ENCODE measurements around the gene SCIMP. TPM values are rescaled to one million over a fixed set of nuclear protein-coding genes. Genes with fewer than 3 reads are reported as not detected.

SCIMP gene
- total and polyA plus RNA-seq, 9 of the 15 experiments (the other 6 are each of a cell fraction or from before 2014, with no cell fraction given): 0.01 to 0.11 (median 0.04) TPM; not detected in 6

DNA sequence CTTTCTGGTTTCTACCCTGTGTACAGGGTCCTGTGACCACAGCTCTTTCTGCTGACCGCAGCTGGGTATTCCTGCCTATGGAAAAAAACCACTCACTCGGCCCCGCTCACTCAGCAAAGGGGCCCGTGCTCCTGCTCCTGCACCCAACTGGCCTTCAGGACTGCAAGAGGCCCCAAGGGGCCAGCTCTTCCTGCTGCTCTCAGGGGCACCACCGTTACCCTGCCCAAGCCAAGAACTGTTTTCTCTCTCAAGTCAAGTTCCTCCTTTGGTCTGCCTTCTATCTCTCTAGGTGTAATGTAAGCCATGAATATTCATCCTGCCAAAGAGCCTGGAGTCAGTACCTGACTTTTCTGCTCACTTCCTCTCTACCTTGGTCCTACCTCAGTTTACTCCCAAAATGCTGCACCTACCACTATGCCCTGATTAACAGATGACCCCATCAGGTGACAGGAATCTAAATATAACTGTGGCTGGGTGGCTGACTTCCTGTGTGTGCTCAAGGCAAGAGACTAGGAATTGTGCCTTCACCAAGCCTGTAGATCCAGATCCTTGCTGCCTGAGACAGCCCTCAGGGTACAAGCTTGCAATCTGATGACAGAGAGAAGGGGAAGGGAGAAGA, 20.4 kb upstream of the SCIMP start:
- Histone ChIP-seq H3K9me1 (ENCODE audit: control insufficient read depth, insufficient read depth, low read length) (no peaks in the 10 kb centered on the region), H4K20me1 (replicated peaks; ENCODE audit: control insufficient read depth, insufficient read depth, low read length) (no peaks in the 10 kb centered on the region), H2AFZ (ENCODE audit: low read depth, low read length) (0 out of 2 replicates have a peak overlapping the region, but pooled peaks have one; percentile 32), H3K27me3 (ENCODE audit: control insufficient read depth in 2 of 2, insufficient read depth in 2 of 2, low read length in 2 of 2) (peaks cover 0 to 11% of the 10 kb centered on the region in 2 experiments; a peak in 2 of 5 replicates), H3K9me3 (replicated peaks; ENCODE audit: control insufficient read depth, insufficient read depth, low read depth, low read length) (no peaks in the 10 kb centered on the region), H3K4me3 (no peak overlapping the region), H3K4me2 (ENCODE audit: insufficient read depth, low read length) (no peak overlapping the region), H3K4me1 (replicated peaks in 1 of 2; ENCODE audit: control insufficient read depth in 2 of 2, insufficient read depth in 2 of 2, low read length in 2 of 2) (no peaks in the 10 kb centered on the region; a peak in 1 of 5 replicates), H3K36me3 (ENCODE audit: control insufficient read depth, insufficient read depth, low read length) (no peaks in the 10 kb centered on the region), H3K79me2 (ENCODE audit: control insufficient read depth, insufficient read depth, low read length) (no peaks in the 10 kb centered on the region), H3K9ac (ENCODE audit: insufficient read depth in 1 of 2, low read depth in 2 of 2, low read length in 2 of 2) (peak overlapping the region in 1 of 2 experiments; percentile 17; a peak in 1 of 4 replicates), H3K27ac (ENCODE audit: extremely low read depth, low read depth, low read length) (no peak overlapping the region)
- FAIRE-seq: no peak
- no TSS peak for BruUV-seq (replicated peaks)
- ChIA-PET POLR2A (no interaction called here), CTCF (ENCODE audit: low intra/inter-chr PET ratio) (no interaction called here)
- intact Hi-C loops (cut with micrococcal nuclease) (no loop called here), in situ Hi-C loops (cut with MboI) (no loop called here)
- TF ChIP-seq HDAC2 (IDR thresholded peaks at IDR 0.05) (no peak), SETDB1 (IDR thresholded peaks at IDR 0.05; ENCODE audit: low read length) (no peak)
- no peak for DNase-seq (ENCODE audit: extremely low read depth in 1 of 4, low spot score in 3 of 4)
- no peak for ATAC-seq
- WGBS (ENCODE audit: insufficient coverage, low coverage, missing lambda C conversion rate): 16% methylated on average over 5 of the region's 5 CpGs

DNA sequence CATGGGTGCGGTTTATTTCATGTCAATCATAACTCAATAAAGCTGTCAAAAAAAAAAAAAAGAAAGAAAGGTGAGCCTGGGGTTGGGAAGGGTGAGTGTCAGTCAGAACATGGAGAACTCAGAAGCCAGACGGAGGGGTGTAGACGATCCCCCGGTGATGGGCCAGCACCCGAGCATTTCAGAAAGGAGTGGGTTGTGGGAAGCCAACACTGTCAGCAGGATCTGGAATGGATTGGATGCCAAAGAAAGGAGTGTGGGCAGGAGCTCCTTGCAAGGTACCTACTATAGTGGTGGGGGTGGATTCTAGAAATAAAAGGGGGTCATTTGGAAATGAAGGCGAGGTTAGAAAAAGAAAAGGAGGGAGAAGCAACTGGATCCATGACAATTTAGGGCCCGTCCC, 19.8 kb upstream of the SCIMP start:
- no TSS peak for BruUV-seq (replicated peaks)
- in situ Hi-C loops (cut with MboI) (no loop called here), intact Hi-C loops (cut with micrococcal nuclease) (no loop called here)
- H4K20me1 ChIP-seq (replicated peaks; ENCODE audit: control insufficient read depth, insufficient read depth, low read length): no peaks in the 10 kb centered on the region
- H3K4me1 ChIP-seq (replicated peaks in 1 of 2; ENCODE audit: control insufficient read depth in 2 of 2, insufficient read depth in 2 of 2, low read length in 2 of 2): no peaks in the 10 kb centered on the region; a peak in 1 of 5 replicates
- POLR2A ChIA-PET: no interaction called here
- H3K9ac ChIP-seq (ENCODE audit: insufficient read depth in 1 of 2, low read depth in 2 of 2, low read length in 2 of 2): no peak overlapping the region
- no peak overlapping the region for H3K4me3 ChIP-seq
- H2AFZ ChIP-seq (ENCODE audit: low read depth, low read length): no peak overlapping the region
- H3K9me1 ChIP-seq (ENCODE audit: control insufficient read depth, insufficient read depth, low read length): no peaks in the 10 kb centered on the region
- CTCF ChIA-PET (ENCODE audit: low intra/inter-chr PET ratio): no interaction called here
- no peak for ATAC-seq
- H3K27ac ChIP-seq (ENCODE audit: extremely low read depth, low read depth, low read length): no peak overlapping the region
- no peaks in the 10 kb centered on the region for H3K79me2 ChIP-seq (ENCODE audit: control insufficient read depth, insufficient read depth, low read length)
- no peaks in the 10 kb centered on the region for H3K9me3 ChIP-seq (replicated peaks; ENCODE audit: control insufficient read depth, insufficient read depth, low read depth, low read length)
- H3K27me3 ChIP-seq (ENCODE audit: control insufficient read depth in 2 of 2, insufficient read depth in 2 of 2, low read length in 2 of 2): peaks cover 0 to 11% of the 10 kb centered on the region in 2 experiments; a peak in 2 of 5 replicates
- TF ChIP-seq TSC22D4 (tag; IDR thresholded peaks at IDR 0.05): no peak
- peak; percentile 27 for TF ChIP-seq MEIS2 (IDR thresholded peaks at IDR 0.05; ENCODE audit: partially characterized antibody)
- TF ChIP-seq, protein P1, sequence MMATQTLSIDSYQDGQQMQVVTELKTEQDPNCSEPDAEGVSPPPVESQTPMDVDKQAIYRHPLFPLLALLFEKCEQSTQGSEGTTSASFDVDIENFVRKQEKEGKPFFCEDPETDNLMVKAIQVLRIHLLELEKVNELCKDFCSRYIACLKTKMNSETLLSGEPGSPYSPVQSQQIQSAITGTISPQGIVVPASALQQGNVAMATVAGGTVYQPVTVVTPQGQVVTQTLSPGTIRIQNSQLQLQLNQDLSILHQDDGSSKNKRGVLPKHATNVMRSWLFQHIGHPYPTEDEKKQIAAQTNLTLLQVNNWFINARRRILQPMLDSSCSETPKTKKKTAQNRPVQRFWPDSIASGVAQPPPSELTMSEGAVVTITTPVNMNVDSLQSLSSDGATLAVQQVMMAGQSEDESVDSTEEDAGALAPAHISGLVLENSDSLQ (IDR thresholded peaks at IDR 0.05): peak; percentile 26; the same call in 1 of the 2 replicates
- H3K36me3 ChIP-seq (ENCODE audit: control insufficient read depth, insufficient read depth, low read length): no peaks in the 10 kb centered on the region
- DNase-seq (ENCODE audit: extremely low read depth in 1 of 4, low spot score in 3 of 4): no peak
- no peak for FAIRE-seq
- H3K4me2 ChIP-seq (ENCODE audit: insufficient read depth, low read length): no peak overlapping the region
- WGBS (ENCODE audit: insufficient coverage, low coverage, missing lambda C conversion rate): 35% methylated on average over 6 of the region's 7 CpGs
